ENCODE measurements around the gene MLYCD.

The MLYCD gene

GRCh38 chr16:83899978-83900377 is 1.1 kb downstream of the MLYCD start:
- no peak for DNase-seq

- DNase-seq: no peak
These were observed 1.7 kb downstream of the MLYCD start for GRCh38 chr16:83900571-83900970.

GRCh38 chr16:83901101-83901500 is 2.2 kb downstream of the MLYCD start:
- DNase-seq: no peak

- DNase-seq: no peak
These were observed 4.8 kb downstream of the MLYCD start for GRCh38 chr16:83903751-83904150.

- DNase-seq: no peak
These were observed 7.8 kb downstream of the MLYCD start for GRCh38 chr16:83906683-83907082.

GRCh38 chr16:83907111-83907510 is 8.2 kb downstream of the MLYCD start:
- DNase-seq: no peak

GRCh38 chr16:83907631-83908250 is 8.8 kb downstream of the MLYCD start:
- DNase-seq: no peak

- DNase-seq: no peak
These were observed 9.9 kb downstream of the MLYCD start for GRCh38 chr16:83908798-83909197.

- DNase-seq: no peak
These were observed 12.4 kb downstream of the MLYCD start for GRCh38 chr16:83911290-83911689.

- no peak for DNase-seq
These were observed 13.8 kb downstream of the MLYCD start for GRCh38 chr16:83912519-83913244.

- DNase-seq: no peak
These were observed 14.3 kb downstream of the MLYCD start for GRCh38 chr16:83913245-83913633.

GRCh38 chr16:83914091-83914710 is 15.3 kb downstream of the MLYCD start:
- no peak for DNase-seq

GRCh38 chr16:83915081-83915480 is 16.2 kb downstream of the MLYCD start:
- DNase-seq: no peak

- DNase-seq: no peak
These were observed 16.6 kb downstream of the MLYCD start for GRCh38 chr16:83915491-83915890.

- no peak for DNase-seq
These were observed 18.5 kb downstream of the MLYCD start for GRCh38 chr16:83917152-83918120.

GRCh38 chr16:83920894-83921491 is 22.1 kb downstream of the MLYCD start:
- DNase-seq: no peak

GRCh38 chr16:83923581-83924365 is 24.9 kb downstream of the MLYCD start:
- no peak for DNase-seq

- no peak for DNase-seq
These were observed 25.8 kb downstream of the MLYCD start for GRCh38 chr16:83924686-83925085.

- no peak for DNase-seq
These were observed 26.4 kb downstream of the MLYCD start for GRCh38 chr16:83925095-83925905.

- no peak for DNase-seq
These were observed 27.2 kb downstream of the MLYCD start for GRCh38 chr16:83925957-83926725.

Data from inflammatory macrophage treated with lipopolysaccharide for 1 hour (primary cell).